K562 (cell line): Measurements from ENCODE around the gene ELF1. TPM values are rescaled to one million over a fixed set of nuclear protein-coding genes. Genes with fewer than 3 reads are reported as not detected.
"Not testable (repeated sequence)": the region's sequence is repeated elsewhere in the genome, so short reads cannot be mapped to it uniquely, and the experiment has no call there.

Experiments used
- ATAC-seq: fragments of 200-7000 bp; cut with Tn5 transposase; 3 replicates; pipeline ENCODE4 v1.9.1; 2020; ENCODE audit warnings: moderate library complexity
- BruUV-seq: library from RNA; stranded (reverse); fragments of 400-500 nt; replicated peaks from 2 replicates; lab custom pipeline; 2021; lab: Mats Ljungman, UMichigan
- CTCF ChIA-PET: fragments of 300-600 bp; formaldehyde crosslinking; extraction: SDS; loops from one replicate; lab custom pipeline; 2021; ENCODE audit warnings: low intra/inter-chr PET ratio; lab: Yijun Ruan, JAX
- POLR2A ChIA-PET: fragments of 300-600, 350-650 bp; sonication (Branson Sonifier 250); formaldehyde crosslinking; extraction: SDS; loops from one replicate; lab custom pipeline; 2021; ENCODE audit warnings: antibody characterized with exemption, inconsistent platforms; lab: Yijun Ruan, JAX
- DNase-seq, 4 experiments: peaks; one replicate each; pipeline versions ENCODE4 v3.0.0 to v3.0.0-alpha.2; 2011 to 2018; ENCODE audit warnings: low spot score in 3 of 4, mixed read lengths in 3 of 4; ENCODE audit errors: extremely low read depth in 1 of 4
- FAIRE-seq: peaks from 2 replicates; lab custom pipeline; 2011; peaks lifted over from hg19 to GRCh38; lab: Jason Lieb, UNC
- H2AFZ ChIP-seq: 2 replicates; pipeline ENCODE4 v1.6.0; 2011; ENCODE audit warnings: low read depth, low read length, control low read depth, inconsistent platforms
- H3K27ac ChIP-seq: fragments of 200-600 bp; 3 replicates; pipeline ENCODE4 v1.8.0; 2011; ENCODE audit warnings: low read depth, mild to moderate bottlenecking, control low read depth, inconsistent platforms, low read length, moderate library complexity, mixed read lengths; ENCODE audit errors: extremely low read depth
- H3K27me3 ChIP-seq, 2 experiments: fragments of 300-600 bp in 1 of 2; 2 replicates in 1 of 2; 3 replicates in 1 of 2; pipeline versions ENCODE4 v1.6.0 to v1.8.0; 2011; ENCODE audit warnings: inconsistent platforms in 2 of 2, low read length in 2 of 2, mild to moderate bottlenecking in 1 of 2, mixed read lengths in 1 of 2, moderate library complexity in 1 of 2; ENCODE audit not compliant: control insufficient read depth in 2 of 2, insufficient read depth in 2 of 2
- H3K36me3 ChIP-seq: fragments of 300-600 bp; 3 replicates; pipeline ENCODE4 v1.8.0; 2011; ENCODE audit warnings: mild to moderate bottlenecking, low read length, inconsistent platforms; ENCODE audit not compliant: control insufficient read depth, insufficient read depth
- H3K4me1 ChIP-seq, 2 experiments: fragments of 200-600 bp in 1 of 2; replicated peaks in 1 of 2; 2 replicates in 1 of 2; 3 replicates in 1 of 2; pipeline versions ENCODE4 v1.5.1 to v1.8.0; 2011; ENCODE audit warnings: inconsistent platforms in 2 of 2, low read length in 2 of 2, mild to moderate bottlenecking in 1 of 2, mixed read lengths in 1 of 2, moderate library complexity in 1 of 2; ENCODE audit not compliant: control insufficient read depth in 2 of 2, insufficient read depth in 2 of 2
- H3K4me2 ChIP-seq: 2 replicates; pipeline ENCODE4 v1.6.1; 2011; ENCODE audit warnings: low read length, control low read depth, inconsistent platforms, mixed read lengths; ENCODE audit not compliant: insufficient read depth
- H3K4me3 ChIP-seq: fragments of 200-600 bp; sonication (generic), shearing (Covaris generic); 2 replicates; pipeline ENCODE4 v1.5.1; 2016; ENCODE audit warnings: control low read depth, inconsistent platforms
- H3K79me2 ChIP-seq: fragments of 200-600 bp; 3 replicates; pipeline ENCODE4 v1.8.0; 2011; ENCODE audit warnings: low read length, inconsistent platforms; ENCODE audit not compliant: control insufficient read depth, insufficient read depth
- H3K9ac ChIP-seq, 2 experiments: 2 replicates each; pipeline versions ENCODE4 v1.6.0 to v1.6.1; 2011; ENCODE audit warnings: low read depth in 2 of 2, low read length in 2 of 2, control low read depth in 1 of 2, inconsistent platforms in 1 of 2, mild to moderate bottlenecking in 1 of 2, mixed read lengths in 1 of 2; ENCODE audit not compliant: insufficient read depth in 1 of 2
- H3K9me1 ChIP-seq: one replicate; pipeline ENCODE4 v1.6.0; 2011; ENCODE audit warnings: inconsistent platforms, mild to moderate bottlenecking, low read length, moderate library complexity; ENCODE audit not compliant: control insufficient read depth, insufficient read depth
- H3K9me3 ChIP-seq: replicated peaks from 2 replicates; pipeline ENCODE4 v1.5.1; 2011; ENCODE audit warnings: low read depth, low read length, inconsistent platforms; ENCODE audit not compliant: control insufficient read depth, insufficient read depth
- H4K20me1 ChIP-seq: replicated peaks from 2 replicates; pipeline ENCODE4 v1.6.1; 2011; ENCODE audit warnings: low read length, inconsistent platforms, mixed read lengths; ENCODE audit not compliant: control insufficient read depth, insufficient read depth
- BCOR ChIP-seq: fragments of 450-650 bp; IDR thresholded peaks from 2 replicates; pipeline ENCODE4 v1.6.1; 2016
- HSF4 ChIP-seq: fragments of 250-450 bp; sonication (Bioruptor Pico); IDR thresholded peaks from 2 replicates; pipeline ENCODE4 v2.1.2; 2022; ENCODE audit warnings: mild to moderate bottlenecking, moderate library complexity, borderline replicate concordance
- NCOR1 ChIP-seq: fragments of 450-650 bp; IDR thresholded peaks from 2 replicates; pipeline ENCODE4 v1.6.1; 2016; ENCODE audit warnings: mild to moderate bottlenecking, moderate library complexity
- NFIC ChIP-seq: fragments of 450-650 bp; IDR thresholded peaks from 2 replicates; pipeline ENCODE4 v1.6.1; 2017; ENCODE audit warnings: mild to moderate bottlenecking, inconsistent platforms
- SIN3B ChIP-seq: fragments of 450-650 bp; IDR thresholded peaks from 2 replicates; pipeline ENCODE4 v1.6.1; 2017; ENCODE audit warnings: low read depth, mild to moderate bottlenecking, moderate library complexity
- ZC3H11A ChIP-seq: IDR thresholded peaks from 2 replicates; pipeline ENCODE4 v1.6.1; 2012; ENCODE audit warnings: low read depth, low read length, improper control_type of control experiment
- ZNF146 ChIP-seq: IDR thresholded peaks from one replicate; pipeline ENCODE4 v1.6.1; 2018; ENCODE audit warnings: missing compliant biosample characterization; ENCODE audit not compliant: unreplicated experiment
- ZNF668 ChIP-seq: fragments of 250-450 bp; sonication (Bioruptor Pico); IDR thresholded peaks from 2 replicates; pipeline ENCODE4 v1.8.0; 2022; ENCODE audit warnings: mild to moderate bottlenecking, inconsistent platforms
- ZNF699 ChIP-seq: fragments of 250-450 bp; sonication (Bioruptor Pico); IDR thresholded peaks from 2 replicates; pipeline ENCODE4 v1.8.0; 2021; ENCODE audit warnings: mild to moderate bottlenecking, moderate library complexity; ENCODE audit not compliant: insufficient replicate concordance
- WGBS: fragments of 100-300 bp; shearing (Covaris generic); methylation state at CpG from one replicate; pipeline ENCODE4 v1.1.6; 2016; ENCODE audit warnings: low coverage, mixed read lengths; ENCODE audit not compliant: insufficient coverage; ENCODE audit errors: missing lambda C conversion rate; 5-methylcytosine and 5-hydroxymethylcytosine counted together
- in situ Hi-C: fragments of 300-500 bp; cut with MboI; formaldehyde crosslinking; loops from 4 replicates; pipeline ENCODE4 v1.15.0; 2018; ENCODE audit warnings: inconsistent platforms, mixed read lengths
- intact Hi-C: fragments of 100-400 bp; cut with micrococcal nuclease; formaldehyde crosslinking; loops from 2 replicates; pipeline ENCODE4 v1.14.2; 2022
- polyA plus RNA-seq, 8 experiments: library from polyadenylated mRNA; depleted of rRNA in 4 of 8; stranded (reverse) in 5 of 8; unstranded in 3 of 8; fragments of >200 nt; fragmentation: Nextera tagmentation in 2 of 8; fragmentation: Illumina TruSeq in 1 of 8; extraction: Ambion mirVana in 2 of 8; extraction: Trizol in 1 of 8; gene quantifications; 2 replicates each; pipeline versions ENCODE4 v1.2.1 to v1.2.3, GENCODE V29; 2011 to 2014; ENCODE audit warnings: inconsistent platforms in 1 of 8, missing spikeins in 1 of 8
- total RNA-seq, 7 experiments: library from RNA; depleted of rRNA in 6 of 7; stranded (reverse); fragments of >200 nt in 6 of 7; fragmentation: Illumina TruSeq in 2 of 7; extraction: Trizol in 2 of 7; gene quantifications; 2 replicates each; pipeline versions ENCODE4 v1.2.1 to v1.2.3, GENCODE V29; 2011 to 2021; ENCODE audit warnings: low replicate concordance in 1 of 7
- TF ChIP-seq, protein P1 (sequence below): sonication (generic); formaldehyde crosslinking; IDR thresholded peaks from 2 replicates; pipeline ENCODE4 v1.8.0; 2022; ENCODE audit warnings: mild to moderate bottlenecking, missing genetic modification reagents
- TF ChIP-seq, protein P2 (sequence below): fragments of 250-450 bp; sonication (Bioruptor Pico); IDR thresholded peaks from 2 replicates; pipeline ENCODE4 v1.8.0; 2021; ENCODE audit warnings: mild to moderate bottlenecking, moderate library complexity
- TF ChIP-seq, protein P3 (sequence below): fragments of 250-450 bp; sonication (Bioruptor Pico); IDR thresholded peaks from 2 replicates; pipeline ENCODE4 v1.9.0; 2021; ENCODE audit warnings: mild to moderate bottlenecking

The ELF1 gene
- total and polyA plus RNA-seq, 9 of the 15 experiments (the other 6 are each of a cell fraction or from before 2014, with no cell fraction given): 24.7 to 54.4 (median 33.4) TPM

DNA sequence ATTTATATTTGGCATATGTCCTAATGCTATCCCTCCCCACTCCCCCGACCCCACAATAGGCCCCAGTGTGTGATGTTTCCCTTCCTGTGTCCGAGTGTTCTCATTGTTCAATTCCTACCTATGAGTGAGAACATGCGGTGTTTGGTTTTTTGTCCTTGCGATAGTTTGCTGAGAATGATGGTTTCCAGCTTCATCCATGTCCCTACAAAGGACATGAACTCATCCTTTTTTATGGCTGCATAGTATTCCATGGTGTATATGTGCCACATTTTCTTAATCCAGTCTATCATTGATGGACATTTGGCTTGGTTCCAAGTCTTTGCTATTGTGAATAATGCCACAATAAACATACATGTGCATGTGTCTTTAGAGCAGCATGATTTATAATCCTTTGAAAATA is 23.3 kb upstream of the ELF1 start:
- FAIRE-seq, H3K4me1 ChIP-seq, H3K9ac ChIP-seq, H3K36me3 ChIP-seq, BruUV-seq, H2AFZ ChIP-seq, CTCF ChIA-PET, H3K4me2 ChIP-seq, ATAC-seq, H3K27ac ChIP-seq, H3K27me3 ChIP-seq, in situ Hi-C loops, DNase-seq, POLR2A ChIA-PET, H3K9me1 ChIP-seq, H4K20me1 ChIP-seq, intact Hi-C loops, H3K9me3 ChIP-seq, H3K4me3 ChIP-seq: not testable (repeated sequence)
- peak; percentile 55 for TF ChIP-seq BCOR
- TF ChIP-seq NFIC: peak; percentile 72
- TF ChIP-seq ZNF146 (CRISPR knock-in tag): peak; percentile 34
- H3K79me2 ChIP-seq: peaks cover 25% of the 10 kb centered on the region
- WGBS: 75% methylated on average over 2 of the region's 4 CpGs

DNA sequence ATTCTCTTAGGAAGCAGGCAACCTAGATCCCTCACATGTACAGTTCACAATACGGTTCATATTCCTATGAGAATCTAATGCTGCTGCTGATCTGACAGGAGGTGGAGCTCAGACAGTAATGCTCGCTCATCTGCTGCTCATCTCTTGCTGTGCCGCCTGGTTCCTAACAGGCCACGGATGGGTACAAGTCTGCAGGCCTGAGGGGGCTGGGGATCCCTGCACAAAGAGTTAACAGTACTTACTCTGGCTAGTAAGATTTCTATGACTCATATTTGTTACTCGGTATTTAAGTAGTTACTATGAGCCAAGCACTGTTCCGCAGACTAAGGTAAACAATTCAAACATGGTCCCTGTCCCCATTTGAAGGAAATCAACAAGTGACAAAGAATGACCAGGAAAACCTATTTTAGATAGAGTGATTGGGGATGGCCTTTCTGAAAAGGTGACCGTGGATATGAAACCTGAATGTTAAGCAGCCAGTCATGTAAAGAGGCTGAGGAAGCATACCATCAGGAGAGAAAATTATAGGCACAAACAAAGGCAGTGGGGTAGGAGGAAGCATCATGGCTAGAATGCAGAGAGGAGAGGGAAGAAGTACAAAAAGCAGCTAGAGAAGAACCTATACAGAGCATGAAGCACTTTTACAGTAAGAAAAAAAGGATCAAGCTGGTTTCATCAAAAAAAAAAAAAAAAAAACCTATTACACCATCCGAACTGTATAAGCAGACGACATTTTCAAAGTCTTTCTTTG is 21.6 kb upstream of the ELF1 start:
- intact Hi-C loops: no loop called here
- Histone ChIP-seq H3K9me1 (no peaks in the 10 kb centered on the region), H3K4me3 (no peak overlapping the region), H3K79me2 (peaks cover 32% of the 10 kb centered on the region), H4K20me1 (no peaks in the 10 kb centered on the region), H3K4me1 (no peaks in the 10 kb centered on the region; a peak in 1 of 5 replicates), H2AFZ (no peak overlapping the region), H3K9ac (no peak overlapping the region), H3K4me2 (no peak overlapping the region), H3K36me3 (no peaks in the 10 kb centered on the region), H3K9me3 (no peaks in the 10 kb centered on the region), H3K27ac (no peak overlapping the region), H3K27me3 (no peaks in the 10 kb centered on the region)
- no peak for FAIRE-seq
- CTCF ChIA-PET: no interaction called here
- no peak for DNase-seq
- no peak; the same call in 2 of the 3 replicates for ATAC-seq
- 71% methylated on average over 8 of the region's 9 CpGs for WGBS
- BruUV-seq: no TSS peak
- TF ChIP-seq, protein P1, sequence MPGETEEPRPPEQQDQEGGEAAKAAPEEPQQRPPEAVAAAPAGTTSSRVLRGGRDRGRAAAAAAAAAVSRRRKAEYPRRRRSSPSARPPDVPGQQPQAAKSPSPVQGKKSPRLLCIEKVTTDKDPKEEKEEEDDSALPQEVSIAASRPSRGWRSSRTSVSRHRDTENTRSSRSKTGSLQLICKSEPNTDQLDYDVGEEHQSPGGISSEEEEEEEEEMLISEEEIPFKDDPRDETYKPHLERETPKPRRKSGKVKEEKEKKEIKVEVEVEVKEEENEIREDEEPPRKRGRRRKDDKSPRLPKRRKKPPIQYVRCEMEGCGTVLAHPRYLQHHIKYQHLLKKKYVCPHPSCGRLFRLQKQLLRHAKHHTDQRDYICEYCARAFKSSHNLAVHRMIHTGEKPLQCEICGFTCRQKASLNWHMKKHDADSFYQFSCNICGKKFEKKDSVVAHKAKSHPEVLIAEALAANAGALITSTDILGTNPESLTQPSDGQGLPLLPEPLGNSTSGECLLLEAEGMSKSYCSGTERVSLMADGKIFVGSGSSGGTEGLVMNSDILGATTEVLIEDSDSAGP (CRISPR knock-in tag): no peak
- TF ChIP-seq, protein P2, sequence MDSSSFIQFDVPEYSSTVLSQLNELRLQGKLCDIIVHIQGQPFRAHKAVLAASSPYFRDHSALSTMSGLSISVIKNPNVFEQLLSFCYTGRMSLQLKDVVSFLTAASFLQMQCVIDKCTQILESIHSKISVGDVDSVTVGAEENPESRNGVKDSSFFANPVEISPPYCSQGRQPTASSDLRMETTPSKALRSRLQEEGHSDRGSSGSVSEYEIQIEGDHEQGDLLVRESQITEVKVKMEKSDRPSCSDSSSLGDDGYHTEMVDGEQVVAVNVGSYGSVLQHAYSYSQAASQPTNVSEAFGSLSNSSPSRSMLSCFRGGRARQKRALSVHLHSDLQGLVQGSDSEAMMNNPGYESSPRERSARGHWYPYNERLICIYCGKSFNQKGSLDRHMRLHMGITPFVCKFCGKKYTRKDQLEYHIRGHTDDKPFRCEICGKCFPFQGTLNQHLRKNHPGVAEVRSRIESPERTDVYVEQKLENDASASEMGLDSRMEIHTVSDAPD (CRISPR knock-in tag): no peak
- TF ChIP-seq ZNF668 (CRISPR knock-in tag) (no peak), ZC3H11A (no peak), NCOR1 (no peak), ZNF699 (CRISPR knock-in tag) (no peak), SIN3B (no peak), HSF4 (CRISPR knock-in tag) (no peak)
- TF ChIP-seq, protein P3, sequence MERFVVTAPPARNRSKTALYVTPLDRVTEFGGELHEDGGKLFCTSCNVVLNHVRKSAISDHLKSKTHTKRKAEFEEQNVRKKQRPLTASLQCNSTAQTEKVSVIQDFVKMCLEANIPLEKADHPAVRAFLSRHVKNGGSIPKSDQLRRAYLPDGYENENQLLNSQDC (CRISPR knock-in tag): no peak
- in situ Hi-C loops: no loop called here
- POLR2A ChIA-PET: no interaction called here
